H9 (cell line): ENCODE measurements around the gene ZC3H6. TPM values are rescaled to one million over a fixed set of nuclear protein-coding genes. Genes with fewer than 3 reads are reported as not detected.

Experiments used
- DNase-seq: peaks from one replicate; pipeline ENCODE4 v3.0.0-alpha.2; 2017
- H2AFZ ChIP-seq: one replicate; pipeline ENCODE4 v1.6.1; 2013; ENCODE audit warnings: mild to moderate bottlenecking, low read length, control low read depth, moderate library complexity
- H2AK5ac ChIP-seq: 2 replicates; pipeline ENCODE4 v1.6.1; 2013; ENCODE audit warnings: low read length, control low read depth, mixed read lengths; ENCODE audit not compliant: insufficient read length
- H2BK120ac ChIP-seq: one replicate; pipeline ENCODE4 v1.6.1; 2013; ENCODE audit warnings: low read depth, mild to moderate bottlenecking, low read length, control low read depth, inconsistent platforms; ENCODE audit not compliant: poor library complexity, severe bottlenecking
- H2BK12ac ChIP-seq: 2 replicates; pipeline ENCODE4 v1.6.1; 2013; ENCODE audit warnings: low read length, control low read depth, mixed read lengths, low read depth; ENCODE audit not compliant: insufficient read length
- H2BK15ac ChIP-seq: 2 replicates; pipeline ENCODE4 v1.6.1; 2013; ENCODE audit warnings: low read depth, low read length, control low read depth
- H2BK20ac ChIP-seq: one replicate; pipeline ENCODE4 v1.6.1; 2013; ENCODE audit warnings: low read depth, mild to moderate bottlenecking, low read length, control low read depth, inconsistent platforms; ENCODE audit not compliant: poor library complexity, severe bottlenecking
- H2BK5ac ChIP-seq: 2 replicates; pipeline ENCODE4 v1.6.1; 2013; ENCODE audit warnings: low read length, control low read depth, mixed read lengths; ENCODE audit not compliant: insufficient read length
- H3K14ac ChIP-seq: 2 replicates; pipeline ENCODE4 v1.6.1; 2013; ENCODE audit warnings: low read length, control low read depth; ENCODE audit not compliant: insufficient read depth
- H3K18ac ChIP-seq: 2 replicates; pipeline ENCODE4 v1.6.1; 2013; ENCODE audit warnings: low read depth, mild to moderate bottlenecking, mixed read lengths, low read length, control low read depth; ENCODE audit not compliant: insufficient read length
- H3K23ac ChIP-seq: 2 replicates; pipeline ENCODE4 v1.6.1; 2013; ENCODE audit warnings: low read length, control low read depth, mixed read lengths, low read depth; ENCODE audit not compliant: insufficient read length
- H3K23me2 ChIP-seq: 2 replicates; pipeline ENCODE4 v1.6.1; 2013; ENCODE audit warnings: low read depth, mild to moderate bottlenecking, mixed read lengths, low read length, control low read depth; ENCODE audit not compliant: insufficient read length, poor library complexity, severe bottlenecking
- H3K27ac ChIP-seq: 2 replicates; pipeline ENCODE4 v1.5.1; 2013; ENCODE audit warnings: low read length, control low read depth, mixed read lengths, low read depth; ENCODE audit not compliant: insufficient read length
- H3K27me3 ChIP-seq: 2 replicates; pipeline ENCODE4 v1.6.1; 2013; ENCODE audit warnings: low read length, control low read depth, inconsistent platforms; ENCODE audit not compliant: insufficient read depth
- H3K4ac ChIP-seq: 2 replicates; pipeline ENCODE4 v1.6.1; 2013; ENCODE audit warnings: low read depth, mild to moderate bottlenecking, control low read depth, inconsistent platforms, low read length, moderate library complexity
- H3K4me1 ChIP-seq: 2 replicates; pipeline ENCODE4 v1.6.1; 2013; ENCODE audit warnings: low read length, control low read depth, inconsistent platforms; ENCODE audit not compliant: insufficient read depth
- H3K4me2 ChIP-seq: 2 replicates; pipeline ENCODE4 v1.6.1; 2013; ENCODE audit warnings: low read length, control low read depth, mixed read lengths; ENCODE audit not compliant: insufficient read length, insufficient read depth
- H3K56ac ChIP-seq: 2 replicates; pipeline ENCODE4 v1.6.1; 2013; ENCODE audit warnings: low read depth, mild to moderate bottlenecking, mixed read lengths, low read length, control low read depth; ENCODE audit not compliant: insufficient read length
- H3K79me1 ChIP-seq: 2 replicates; pipeline ENCODE4 v1.6.1; 2013; ENCODE audit warnings: low read depth, mild to moderate bottlenecking, moderate library complexity, low read length, control low read depth, inconsistent platforms; ENCODE audit not compliant: insufficient read depth, poor library complexity, severe bottlenecking
- H3K79me2 ChIP-seq: 2 replicates; pipeline ENCODE4 v1.6.1; 2013; ENCODE audit warnings: low read length, control low read depth, inconsistent platforms; ENCODE audit not compliant: insufficient read depth
- H3K9ac ChIP-seq: 2 replicates; pipeline ENCODE4 v1.6.1; 2013; ENCODE audit warnings: low read length, control low read depth, mixed read lengths; ENCODE audit not compliant: insufficient read length; ENCODE audit errors: extremely low read depth
- H3K9me3 ChIP-seq: one replicate; pipeline ENCODE4 v1.6.1; 2013; ENCODE audit warnings: low read depth, low read length, inconsistent platforms; ENCODE audit not compliant: control insufficient read depth
- H3T11ph ChIP-seq: one replicate; pipeline ENCODE4 v1.6.1; 2013; ENCODE audit warnings: mild to moderate bottlenecking, low read length, control low read depth, inconsistent platforms
- H4K20me1 ChIP-seq: one replicate; pipeline ENCODE4 v1.6.1; 2013; ENCODE audit not compliant: control insufficient read depth, insufficient read length, insufficient read depth
- H4K5ac ChIP-seq: 2 replicates; pipeline ENCODE4 v1.6.1; 2013; ENCODE audit warnings: low read depth, mild to moderate bottlenecking, mixed read lengths, low read length, control low read depth; ENCODE audit not compliant: insufficient read length
- H4K8ac ChIP-seq: replicated peaks from 2 replicates; pipeline ENCODE4 v1.6.1; 2013; ENCODE audit warnings: low read length, control low read depth, mixed read lengths, low read depth; ENCODE audit not compliant: insufficient read length
- H4K91ac ChIP-seq: 2 replicates; pipeline ENCODE4 v1.6.1; 2013; ENCODE audit warnings: low read depth, mild to moderate bottlenecking, moderate library complexity, mixed read lengths, low read length, control low read depth; ENCODE audit not compliant: insufficient read length
- H3K27ac Mint-ChIP-seq, 3 experiments: 2 replicates in 2 of 3; 3 replicates in 1 of 3; pipeline ENCODE4 v1.8.0; 2020 to 2021; ENCODE audit warnings: mixed read lengths in 3 of 3, mild to moderate bottlenecking in 1 of 3, moderate library complexity in 1 of 3
- H3K27me3 Mint-ChIP-seq: 2 replicates; pipeline ENCODE4 v1.8.0; 2021; ENCODE audit warnings: low read depth, mild to moderate bottlenecking, moderate library complexity, mixed read lengths
- H3K36me3 Mint-ChIP-seq, 3 experiments: 2 replicates in 2 of 3; 3 replicates in 1 of 3; pipeline ENCODE4 v1.8.0; 2020 to 2021; ENCODE audit warnings: low read depth in 3 of 3, mixed read lengths in 3 of 3; ENCODE audit not compliant: insufficient read depth in 1 of 3
- H3K4me1 Mint-ChIP-seq, 2 experiments: 2 replicates each; pipeline ENCODE4 v1.8.0; 2020; ENCODE audit warnings: mixed read lengths in 2 of 2
- H3K4me3 Mint-ChIP-seq, 2 experiments: 2 replicates in 1 of 2; 3 replicates in 1 of 2; pipeline ENCODE4 v1.8.0; 2020 to 2021; ENCODE audit warnings: mild to moderate bottlenecking in 2 of 2, mixed read lengths in 2 of 2, moderate library complexity in 1 of 2
- H3K9me3 Mint-ChIP-seq, 2 experiments: 2 replicates in 1 of 2; 3 replicates in 1 of 2; pipeline ENCODE4 v1.8.0; 2020; ENCODE audit warnings: mild to moderate bottlenecking in 2 of 2, mixed read lengths in 2 of 2, moderate library complexity in 1 of 2
- WGBS: extraction: QIAGEN DNeasy Blood & Tissue Kit; methylation state at CpG from one replicate; pipeline ENCODE4 v1.1.7; 2013; ENCODE audit warnings: missing lambda C conversion rate, low lambda C conversion rate, mixed read lengths; ENCODE audit not compliant: insufficient read length; ENCODE audit errors: extremely low coverage; 5-methylcytosine and 5-hydroxymethylcytosine counted together
- total RNA-seq: library from RNA; stranded (reverse); gene quantifications from 2 replicates; pipeline ENCODE4 v1.2.1, GENCODE V29; 2021
- TF ChIP-seq, protein P1 (sequence below): fragments of 200-600 bp; sonication (generic); conservative IDR thresholded peaks from 3 replicates; pipeline ENCODE4 v1.8.0; 2021; ENCODE audit warnings: antibody characterized with exemption, mild to moderate bottlenecking

The ZC3H6 gene
- total RNA-seq, 1 experiment from 2014 or later = 3.5 TPM

DNA sequence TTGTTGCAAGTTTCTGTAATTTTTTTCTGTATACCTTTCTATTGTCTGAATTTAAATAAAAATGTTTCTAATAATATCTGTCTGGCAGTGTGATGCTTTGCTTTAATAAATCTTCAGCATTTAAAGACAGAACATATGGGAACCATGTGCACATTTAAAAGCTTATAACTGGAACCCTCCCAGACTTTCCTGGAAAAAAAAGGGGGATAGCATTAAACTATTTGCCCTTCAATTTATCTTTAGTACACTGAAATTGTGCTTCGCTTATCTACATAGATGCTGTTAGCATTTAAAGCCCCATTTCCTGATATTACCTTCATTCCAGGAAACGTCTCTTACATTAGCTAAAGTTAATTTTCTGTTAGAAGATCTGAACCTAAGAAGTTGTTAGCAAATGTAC, 64.6 kb downstream of the ZC3H6 start:
- H2BK20ac ChIP-seq = no peak overlapping the region
- no peaks in the 10 kb centered on the region for H3K27me3 ChIP-seq
- H3K4ac ChIP-seq = no peak overlapping the region
- H4K5ac ChIP-seq = no peak overlapping the region
- Mint-ChIP-seq H3K36me3 (no peaks in the 10 kb centered on the region), H3K27ac (no peak overlapping the region), H3K4me1 (peaks cover 2 to 3% of the 10 kb centered on the region in 2 experiments; a peak in 3 of 4 replicates), H3K9me3 (no peaks in the 10 kb centered on the region; a peak in 1 of 5 replicates), H3K4me3 (no peak overlapping the region), H3K27me3 (peaks cover 2% of the 10 kb centered on the region)
- no peak overlapping the region for H2AFZ ChIP-seq
- no peak overlapping the region for H3K9ac ChIP-seq
- no peak overlapping the region for H2BK15ac ChIP-seq
- no peaks in the 10 kb centered on the region for H3K79me2 ChIP-seq
- DNase-seq = no peak
- no peaks in the 10 kb centered on the region for H3K23me2 ChIP-seq
- TF ChIP-seq, protein P1, sequence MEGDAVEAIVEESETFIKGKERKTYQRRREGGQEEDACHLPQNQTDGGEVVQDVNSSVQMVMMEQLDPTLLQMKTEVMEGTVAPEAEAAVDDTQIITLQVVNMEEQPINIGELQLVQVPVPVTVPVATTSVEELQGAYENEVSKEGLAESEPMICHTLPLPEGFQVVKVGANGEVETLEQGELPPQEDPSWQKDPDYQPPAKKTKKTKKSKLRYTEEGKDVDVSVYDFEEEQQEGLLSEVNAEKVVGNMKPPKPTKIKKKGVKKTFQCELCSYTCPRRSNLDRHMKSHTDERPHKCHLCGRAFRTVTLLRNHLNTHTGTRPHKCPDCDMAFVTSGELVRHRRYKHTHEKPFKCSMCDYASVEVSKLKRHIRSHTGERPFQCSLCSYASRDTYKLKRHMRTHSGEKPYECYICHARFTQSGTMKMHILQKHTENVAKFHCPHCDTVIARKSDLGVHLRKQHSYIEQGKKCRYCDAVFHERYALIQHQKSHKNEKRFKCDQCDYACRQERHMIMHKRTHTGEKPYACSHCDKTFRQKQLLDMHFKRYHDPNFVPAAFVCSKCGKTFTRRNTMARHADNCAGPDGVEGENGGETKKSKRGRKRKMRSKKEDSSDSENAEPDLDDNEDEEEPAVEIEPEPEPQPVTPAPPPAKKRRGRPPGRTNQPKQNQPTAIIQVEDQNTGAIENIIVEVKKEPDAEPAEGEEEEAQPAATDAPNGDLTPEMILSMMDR = no peak
- H4K91ac ChIP-seq = no peak overlapping the region
- no peak overlapping the region for H2BK5ac ChIP-seq
- no peaks in the 10 kb centered on the region for H3K9me3 ChIP-seq
- H3K27ac ChIP-seq = no peak overlapping the region
- H3K23ac ChIP-seq = no peak overlapping the region
- H3K56ac ChIP-seq = no peak overlapping the region
- H2AK5ac ChIP-seq = no peak overlapping the region
- H2BK120ac ChIP-seq = no peak overlapping the region
- no peak overlapping the region for H3K14ac ChIP-seq
- H3T11ph ChIP-seq = no peak overlapping the region
- no peak overlapping the region for H2BK12ac ChIP-seq
- no peak overlapping the region for H3K18ac ChIP-seq
- H4K20me1 ChIP-seq = peaks cover 2% of the 10 kb centered on the region
- no peaks in the 10 kb centered on the region for H3K4me1 ChIP-seq
- no peaks in the 10 kb centered on the region for H3K79me1 ChIP-seq
- no peak overlapping the region for H4K8ac ChIP-seq
- H3K4me2 ChIP-seq = no peak overlapping the region
- no CpG with 5 or more reads among the region's 2 CpGs for WGBS
